Calu3 (cell line): ENCODE measurements around the gene GALNT5. TPM values are rescaled to one million over a fixed set of nuclear protein-coding genes. Genes with fewer than 3 reads are reported as not detected.
"Not testable (repeated sequence)": the region's sequence is repeated elsewhere in the genome, so short reads cannot be mapped to it uniquely, and the experiment has no call there.

ENCODE experiments used
- BruUV-seq: library from RNA; stranded (reverse); fragments of 400-500 nt; replicated peaks from 2 replicates; lab custom pipeline; 2021; lab: Mats Ljungman, UMichigan
- CTCF ChIA-PET: fragments of 300-600 bp; sonication (Branson Sonifier 250); formaldehyde crosslinking; loops from one replicate; lab custom pipeline; 2022; ENCODE audit warnings: antibody characterized with exemption; lab: Charles Lee
- DNase-seq: peaks from one replicate; pipeline ENCODE4 v3.0.0; 2022
- H3K27ac Mint-ChIP-seq: one replicate; pipeline ENCODE4 v1.8.0; 2022; ENCODE audit warnings: mixed read lengths; ENCODE audit not compliant: unreplicated experiment
- H3K27me3 Mint-ChIP-seq: one replicate; pipeline ENCODE4 v1.8.0; 2022; ENCODE audit warnings: mixed read lengths; ENCODE audit not compliant: unreplicated experiment
- H3K36me3 Mint-ChIP-seq: one replicate; pipeline ENCODE4 v1.8.0; 2022; ENCODE audit warnings: mild to moderate bottlenecking, moderate library complexity, mixed read lengths; ENCODE audit not compliant: insufficient read depth, unreplicated experiment
- H3K4me1 Mint-ChIP-seq: one replicate; pipeline ENCODE4 v1.8.0; 2022; ENCODE audit warnings: mild to moderate bottlenecking, low read depth, mixed read lengths; ENCODE audit not compliant: unreplicated experiment
- H3K4me3 Mint-ChIP-seq: one replicate; pipeline ENCODE4 v1.8.0; 2022; ENCODE audit warnings: mild to moderate bottlenecking, low read depth, moderate library complexity, mixed read lengths; ENCODE audit not compliant: unreplicated experiment
- H3K9me3 Mint-ChIP-seq: one replicate; pipeline ENCODE4 v1.8.0; 2022; ENCODE audit warnings: low read depth, mixed read lengths; ENCODE audit not compliant: unreplicated experiment
- CTCF ChIP-seq: fragments of 200-600 bp; IDR thresholded peaks from one replicate; pipeline ENCODE4 v1.8.0; 2022; ENCODE audit warnings: antibody characterized with exemption; ENCODE audit not compliant: unreplicated experiment
- intact Hi-C: fragments of 100-400 bp; cut with micrococcal nuclease; formaldehyde crosslinking; loops from one replicate; pipeline ENCODE4 v1.10.0; 2022; ENCODE audit not compliant: unreplicated experiment
- total RNA-seq: library from RNA; stranded (reverse); gene quantifications from 2 replicates; pipeline ENCODE4 v1.2.3, GENCODE V29; 2022

Gene GALNT5
- total RNA-seq, 1 experiment from 2014 or later, result 51.7 TPM

GRCh38 chr2:157267476-157267875 is 10.0 kb downstream of the GALNT5 start:
- Mint-ChIP-seq H3K27me3 (no peaks in the 10 kb centered on the region), H3K4me3 (no peak overlapping the region), H3K36me3 (peaks cover 6% of the 10 kb centered on the region), H3K4me1 (peaks cover 47% of the 10 kb centered on the region), H3K9me3 (no peaks in the 10 kb centered on the region), H3K27ac (no peak overlapping the region)
- no peak for DNase-seq
- BruUV-seq, result no TSS peak
- CTCF ChIA-PET, result no interaction called here
- intact Hi-C loops, result no loop called here
- TF ChIP-seq CTCF, result no peak

DNA sequence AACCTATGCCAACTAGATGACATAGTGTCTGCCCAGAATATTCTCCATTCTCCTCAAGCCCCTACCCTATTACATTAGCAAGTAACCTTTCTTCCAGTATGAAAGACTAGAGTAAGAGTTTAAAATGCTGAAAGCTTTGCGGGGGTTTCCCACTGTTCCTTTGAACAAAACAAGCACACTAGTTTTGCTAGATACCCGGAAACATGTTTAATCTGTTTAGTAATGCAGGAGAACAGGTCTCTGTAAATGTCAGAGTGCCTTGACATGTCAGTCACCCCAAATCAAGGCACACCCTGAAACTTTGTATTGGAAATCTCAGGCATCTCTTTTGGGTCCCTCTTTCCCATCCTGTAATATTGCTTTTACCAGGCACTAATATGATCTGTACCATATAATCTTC is 11.6 kb downstream of the GALNT5 start:
- H3K27ac Mint-ChIP-seq, result no peak overlapping the region

GRCh38 chr2:157269922-157270321 is 12.4 kb downstream of the GALNT5 start:
- no peak for TF ChIP-seq CTCF
- no TSS peak for BruUV-seq
- CTCF ChIA-PET, result no interaction called here

More for the DNA sequence above, 11.6 kb downstream of the GALNT5 start:
- CTCF ChIA-PET, result no interaction called here
- Mint-ChIP-seq H3K9me3 (no peaks in the 10 kb centered on the region), H3K4me3 (no peak overlapping the region), H3K4me1 (peaks cover 36% of the 10 kb centered on the region), H3K27me3 (no peaks in the 10 kb centered on the region), H3K36me3 (no peaks in the 10 kb centered on the region)
- no TSS peak for BruUV-seq
- no peak for TF ChIP-seq CTCF
- intact Hi-C loops, result no loop called here
- no peak for DNase-seq

DNA sequence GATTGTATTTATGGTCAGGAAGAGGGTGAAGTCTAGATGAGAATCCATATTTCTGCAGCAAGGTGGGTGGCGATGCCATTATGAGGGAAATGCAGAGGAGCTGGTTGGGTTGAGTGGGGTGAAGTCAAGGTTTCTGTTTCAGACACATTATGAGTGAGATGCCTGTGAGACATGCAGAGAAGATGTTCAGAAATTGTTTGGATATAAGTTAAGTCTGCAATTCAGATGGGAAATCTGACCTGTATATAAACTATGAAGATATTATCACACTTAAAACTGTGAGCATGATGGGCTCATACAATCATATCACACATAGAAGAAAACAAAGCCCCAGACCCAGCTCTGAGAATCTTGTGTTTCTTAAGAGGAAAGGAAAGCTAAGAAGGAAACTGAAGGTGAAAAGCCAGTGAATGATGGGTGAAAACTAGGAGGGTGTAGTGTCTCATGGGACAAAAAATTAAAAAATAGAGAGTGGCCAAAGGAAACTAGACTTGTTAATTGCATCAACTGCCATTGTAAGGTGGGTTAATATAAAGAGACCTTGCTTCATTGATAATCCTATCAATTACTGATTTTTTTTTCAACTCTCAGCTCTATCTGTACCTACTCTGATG is 14.2 kb downstream of the GALNT5 start:
- CTCF ChIA-PET, result no interaction called here
- TF ChIP-seq CTCF, result no peak
- intact Hi-C loops, result no loop called here

More at GRCh38 chr2:157269922-157270321, 12.4 kb downstream of the GALNT5 start:
- DNase-seq, result no peak
- Mint-ChIP-seq H3K4me3 (no peak overlapping the region), H3K4me1 (peaks cover 27% of the 10 kb centered on the region), H3K27me3 (no peaks in the 10 kb centered on the region), H3K9me3 (no peaks in the 10 kb centered on the region), H3K36me3 (no peaks in the 10 kb centered on the region), H3K27ac (no peak overlapping the region)
- intact Hi-C loops, result no loop called here

DNA sequence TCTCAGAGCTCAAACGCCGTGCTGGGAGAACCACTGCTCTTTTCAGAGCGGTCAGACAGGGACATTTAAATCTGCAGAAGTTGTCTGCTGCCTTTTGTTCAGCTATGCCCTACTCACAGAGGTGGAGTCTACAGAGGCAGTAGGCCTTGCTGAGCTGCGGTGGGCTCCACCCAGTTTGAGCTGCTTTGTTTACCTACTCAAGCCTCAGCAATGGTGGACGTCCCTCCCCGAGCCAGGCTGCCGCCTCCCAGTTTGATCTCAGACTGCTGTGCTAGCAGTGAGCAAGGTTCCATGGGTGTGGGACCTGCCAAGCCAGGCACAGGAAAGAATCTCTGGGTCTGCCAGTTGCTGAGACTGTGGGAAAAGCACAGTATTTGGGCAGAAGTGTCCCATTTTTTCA is 21.8 kb downstream of the GALNT5 start:
- CTCF ChIA-PET, H3K4me3 Mint-ChIP-seq, DNase-seq: not testable (repeated sequence)

More for the DNA sequence above, 14.2 kb downstream of the GALNT5 start:
- BruUV-seq, result no TSS peak
- Mint-ChIP-seq H3K4me3 (no peak overlapping the region), H3K27me3 (no peaks in the 10 kb centered on the region), H3K4me1 (peaks cover 15% of the 10 kb centered on the region), H3K27ac (no peak overlapping the region), H3K9me3 (no peaks in the 10 kb centered on the region), H3K36me3 (no peaks in the 10 kb centered on the region)
- DNase-seq, result no peak

More for the DNA sequence above, 21.8 kb downstream of the GALNT5 start:
- BruUV-seq, intact Hi-C loops, H3K27ac Mint-ChIP-seq, H3K36me3 Mint-ChIP-seq, H3K9me3 Mint-ChIP-seq, H3K4me1 Mint-ChIP-seq, H3K27me3 Mint-ChIP-seq: not testable (repeated sequence)
